ENCODE measurements around the gene CEP128.

The CEP128 gene

DNA sequence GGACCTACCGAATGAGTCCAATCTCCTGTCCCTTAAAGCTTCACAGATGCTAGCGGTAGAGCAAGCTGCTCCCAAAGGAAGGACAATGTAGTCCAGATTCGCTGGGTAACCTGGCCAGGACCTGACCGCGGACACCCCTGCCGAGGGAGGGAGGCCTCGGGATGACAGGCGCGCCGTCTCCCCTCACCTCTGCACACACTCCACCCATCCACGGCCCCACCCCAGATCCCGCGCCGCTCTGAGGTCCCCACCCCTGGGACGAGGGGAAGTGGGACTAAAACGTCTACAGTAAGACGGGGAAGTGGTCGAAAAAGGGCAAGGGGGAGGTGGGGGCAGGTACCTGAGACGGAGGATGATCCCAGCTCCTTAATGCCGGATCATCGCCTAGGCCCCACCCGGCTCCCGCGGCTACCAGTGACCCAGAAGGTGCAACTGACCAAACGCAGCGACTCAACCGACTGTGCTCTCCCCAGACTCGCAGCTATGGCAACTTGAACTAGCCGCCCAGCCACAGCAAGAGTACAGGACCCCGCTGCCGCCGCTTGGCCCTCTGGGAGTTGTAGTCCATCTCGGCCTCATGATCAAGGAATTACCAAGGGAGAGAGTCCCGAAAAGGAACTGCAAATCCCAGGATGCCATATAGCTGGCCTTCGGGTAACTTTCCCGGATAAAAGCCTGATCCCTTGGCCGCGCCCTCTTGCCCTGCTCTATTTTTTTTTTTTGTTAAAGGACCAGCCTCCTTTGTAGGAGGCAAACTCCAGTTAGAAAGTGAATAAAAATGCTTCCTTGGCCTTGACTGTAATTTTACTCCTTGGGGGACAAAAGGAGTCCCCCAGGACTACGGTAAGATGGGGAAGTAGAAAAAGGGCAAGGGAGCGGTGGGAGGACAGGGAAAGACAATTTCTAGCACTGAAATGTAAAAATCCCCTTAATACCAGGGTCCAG is at the start of gene CEP128:
CEP128 (minus strand) TSS at position 498 of the 945 bp plus-strand sequence.
- TF ChIP-seq CTCF (IDR thresholded peaks at IDR 0.05): no peak

DNA sequence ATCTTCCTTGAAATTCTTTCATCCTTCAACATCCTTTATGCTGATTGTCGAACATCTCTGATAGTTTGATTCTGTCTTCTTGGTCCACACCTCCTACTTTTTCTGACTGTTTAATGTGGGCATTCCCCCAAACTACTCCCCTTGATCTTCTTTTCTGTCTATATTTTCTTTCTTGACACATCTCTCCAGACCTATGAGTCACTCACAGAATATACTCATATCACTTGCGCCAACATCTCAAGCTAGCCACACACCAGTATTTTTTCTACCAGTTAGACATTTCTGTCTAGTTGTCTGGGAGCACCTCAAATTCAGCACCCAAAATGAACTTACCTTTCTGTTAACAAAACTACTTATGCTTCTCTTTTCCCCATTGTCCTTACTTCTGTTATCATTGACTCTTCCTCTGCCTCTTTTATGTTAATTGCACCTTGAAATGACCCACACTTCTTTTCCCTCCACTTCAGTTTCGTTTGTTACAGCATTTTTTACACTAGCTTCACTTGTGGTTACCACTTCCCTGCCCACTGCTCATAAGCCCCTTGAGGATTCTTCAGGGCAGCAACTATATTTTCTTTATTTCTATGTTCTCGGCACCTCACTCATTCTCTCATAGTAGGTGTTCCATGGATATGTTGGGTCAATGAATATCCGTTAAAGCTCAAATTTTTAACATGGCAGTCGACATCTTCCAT is 47.3 kb upstream of the CEP128 start:
- TF ChIP-seq CTCF (IDR thresholded peaks at IDR 0.05): no peak

GRCh38 chr14:80988192-80988591 is 46.7 kb upstream of the CEP128 start:
- TF ChIP-seq CTCF (IDR thresholded peaks at IDR 0.05): no peak

DNA sequence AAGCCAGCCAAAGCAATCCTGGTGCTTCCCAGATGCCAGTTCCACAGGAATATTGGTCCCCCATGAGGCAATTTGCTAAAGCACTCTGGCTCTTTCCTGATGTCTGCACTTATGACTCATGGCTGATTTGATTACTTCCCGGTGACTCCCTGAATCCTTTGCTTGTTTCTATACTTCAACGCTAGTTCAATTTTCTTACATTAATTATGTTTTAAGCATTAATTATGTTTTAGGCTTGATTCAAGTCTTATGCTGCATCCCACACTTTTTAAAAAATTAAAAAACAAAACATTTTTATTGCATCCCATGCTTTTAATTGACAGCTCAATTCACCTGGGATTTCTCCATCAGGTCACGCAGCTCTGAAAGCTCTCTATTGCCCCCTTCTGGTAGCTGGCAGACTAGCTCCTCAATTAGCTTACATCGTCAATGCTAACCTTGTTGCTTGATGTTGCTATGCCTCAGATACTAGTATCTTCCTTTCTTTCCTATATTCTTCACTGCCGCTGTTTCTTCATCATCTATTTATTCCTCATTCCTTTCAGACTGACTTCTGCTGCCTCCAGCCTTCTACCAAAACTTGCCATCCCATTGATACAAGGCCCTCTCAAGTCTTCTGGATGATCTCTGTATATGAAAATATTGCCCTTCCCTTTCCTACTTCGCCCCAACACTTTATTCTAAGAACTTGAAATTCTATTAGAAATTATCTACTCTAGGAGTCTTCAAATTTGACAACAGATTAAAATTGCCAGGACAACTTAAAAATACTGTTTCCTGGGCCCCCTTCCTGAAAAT is 45.9 kb upstream of the CEP128 start:
- TF ChIP-seq CTCF (IDR thresholded peaks at IDR 0.05): peak; percentile 94

GRCh38 chr14:80982711-80983110 is 41.2 kb upstream of the CEP128 start:
- no peak for TF ChIP-seq CTCF (IDR thresholded peaks at IDR 0.05)

- no peak for TF ChIP-seq CTCF (IDR thresholded peaks at IDR 0.05)
These were observed 40.1 kb upstream of the CEP128 start for GRCh38 chr14:80981673-80982072.

- TF ChIP-seq CTCF (IDR thresholded peaks at IDR 0.05): no peak
These were observed 39.6 kb upstream of the CEP128 start for GRCh38 chr14:80981156-80981555.

All from LNCAP (cell line).